WTC11 (cell line): ENCODE results near the gene UBAC2. TPM values are rescaled to one million over a fixed set of nuclear protein-coding genes. Genes with fewer than 3 reads are reported as not detected.
A peak's percentile ranks its signal among the peaks of the same experiment; 100 is the strongest.
"Not testable (repeated sequence)": the region's sequence is repeated elsewhere in the genome, so short reads cannot be mapped to it uniquely, and the experiment has no call there.

Experiments used
- ATAC-seq: fragments of 200-7000 bp; cut with Tn5 transposase; 2 replicates; pipeline ENCODE4 v1.10.0; 2021; ENCODE audit warnings: mild to moderate bottlenecking, moderate library complexity
- CTCF ChIA-PET: fragments of 300-600 bp; sonication (Branson Sonifier 250); formaldehyde crosslinking; loops from one replicate; lab custom pipeline; 2021; ENCODE audit warnings: antibody characterized with exemption; lab: Charles Lee
- POLR2A ChIA-PET: fragments of 350-600 bp; sonication (Branson Sonifier 250); formaldehyde crosslinking; loops from one replicate; lab custom pipeline; 2021; ENCODE audit warnings: antibody characterized with exemption; lab: Charles Lee
- DNase-seq: peaks from one replicate; pipeline ENCODE4 v3.0.0; 2021; ENCODE audit warnings: low spot score
- H3K27ac Mint-ChIP-seq: 2 replicates; pipeline ENCODE4 v1.8.0; 2021; ENCODE audit warnings: mixed read lengths
- H3K27me3 Mint-ChIP-seq: 2 replicates; pipeline ENCODE4 v1.8.0; 2021; ENCODE audit warnings: low read depth, mild to moderate bottlenecking, moderate library complexity, mixed read lengths
- H3K36me3 Mint-ChIP-seq: 2 replicates; pipeline ENCODE4 v1.8.0; 2021; ENCODE audit warnings: mixed read lengths
- H3K4me1 Mint-ChIP-seq: 2 replicates; pipeline ENCODE4 v1.8.0; 2022; ENCODE audit warnings: mixed read lengths
- H3K4me3 Mint-ChIP-seq: 2 replicates; pipeline ENCODE4 v1.8.0; 2021; ENCODE audit warnings: mild to moderate bottlenecking, moderate library complexity, mixed read lengths
- H3K9me3 Mint-ChIP-seq: 2 replicates; pipeline ENCODE4 v1.8.0; 2021; ENCODE audit warnings: mixed read lengths
- AFF4 ChIP-seq: sonication (generic); formaldehyde crosslinking; IDR thresholded peaks from 2 replicates; pipeline ENCODE4 v1.8.1; 2023; ENCODE audit warnings: mild to moderate bottlenecking, missing genetic modification reagents, borderline replicate concordance
- ATF1 ChIP-seq: sonication (generic); formaldehyde crosslinking; IDR thresholded peaks from 2 replicates; pipeline ENCODE4 v1.8.1; 2023; ENCODE audit warnings: mild to moderate bottlenecking, moderate library complexity, missing genetic modification reagents
- FOXP4 ChIP-seq: sonication (generic); formaldehyde crosslinking; IDR thresholded peaks from 2 replicates; pipeline ENCODE4 v1.8.0; 2022; ENCODE audit warnings: mild to moderate bottlenecking, missing genetic modification reagents
- GABPB1 ChIP-seq: sonication (generic); formaldehyde crosslinking; IDR thresholded peaks from 2 replicates; pipeline ENCODE4 v1.8.1; 2023; ENCODE audit warnings: mild to moderate bottlenecking, missing genetic modification reagents
- GRHL2 ChIP-seq: fragments of 250-450 bp; sonication (Bioruptor Pico); IDR thresholded peaks from 2 replicates; pipeline ENCODE4 v1.8.0; 2022; ENCODE audit warnings: mild to moderate bottlenecking, moderate library complexity; ENCODE audit not compliant: insufficient replicate concordance, severe bottlenecking
- NFYB ChIP-seq: sonication (generic); formaldehyde crosslinking; conservative IDR thresholded peaks from 2 replicates; pipeline ENCODE4 v1.8.0; 2022; ENCODE audit warnings: low read depth, missing genetic modification reagents
- OVOL2 ChIP-seq: fragments of 250-450 bp; sonication (Bioruptor Pico); IDR thresholded peaks from 2 replicates; pipeline ENCODE4 v1.9.0; 2021; ENCODE audit warnings: mild to moderate bottlenecking, borderline replicate concordance
- SMAD3 ChIP-seq: sonication (generic); formaldehyde crosslinking; IDR thresholded peaks from 2 replicates; pipeline ENCODE4 v1.8.0; 2022; ENCODE audit warnings: missing genetic modification reagents, mild to moderate bottlenecking, borderline replicate concordance
- TEAD1 ChIP-seq: sonication (generic); formaldehyde crosslinking; IDR thresholded peaks from 2 replicates; pipeline ENCODE4 v1.8.0; 2022; ENCODE audit warnings: mild to moderate bottlenecking, missing genetic modification reagents
- TEAD4 ChIP-seq: sonication (generic); formaldehyde crosslinking; IDR thresholded peaks from 2 replicates; pipeline ENCODE4 v1.8.0; 2022; ENCODE audit warnings: mild to moderate bottlenecking, missing genetic modification reagents
- ZNF423 ChIP-seq: fragments of 250-450 bp; sonication (Bioruptor Pico); IDR thresholded peaks from 2 replicates; pipeline ENCODE4 v2.1.2; 2022; ENCODE audit warnings: mild to moderate bottlenecking, moderate library complexity
- total RNA-seq: library from RNA; stranded (reverse); gene quantifications from 3 replicates; pipeline ENCODE4 v1.2.3, GENCODE V29; 2021
- TF ChIP-seq, protein P1 (sequence below): sonication (generic); formaldehyde crosslinking; IDR thresholded peaks from 2 replicates; pipeline ENCODE4 v1.8.1; 2022; ENCODE audit warnings: mild to moderate bottlenecking, missing genetic modification reagents, moderate library complexity, borderline replicate concordance
- TF ChIP-seq, protein P2 (sequence below): sonication (generic); formaldehyde crosslinking; conservative IDR thresholded peaks from 2 replicates; pipeline ENCODE4 v1.8.1; 2022; ENCODE audit warnings: mild to moderate bottlenecking, missing genetic modification reagents
- TF ChIP-seq, protein P3 (sequence below): sonication (generic); formaldehyde crosslinking; IDR thresholded peaks from 2 replicates; pipeline ENCODE4 v1.8.1; 2023; ENCODE audit warnings: mild to moderate bottlenecking, missing genetic modification reagents, moderate library complexity

The UBAC2 gene
- total RNA-seq, 1 experiment from 2014 or later = 64.7 TPM

DNA sequence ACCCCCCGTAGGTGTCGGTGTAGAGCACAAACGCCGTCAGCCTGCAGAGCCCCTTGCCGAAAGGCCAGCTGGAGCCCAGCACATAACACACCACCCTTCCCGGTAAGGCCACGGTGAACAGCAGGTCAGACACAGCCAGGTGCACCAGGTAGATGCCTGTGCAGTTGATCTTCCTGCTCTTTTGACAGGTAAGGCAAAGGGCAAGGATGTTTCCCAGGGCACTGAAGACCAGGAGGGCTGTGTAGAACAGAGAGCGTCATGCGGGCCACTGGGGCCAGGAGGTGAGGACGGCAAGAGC is 208.0 kb downstream of the UBAC2 start:
- H3K27ac Mint-ChIP-seq = no peak overlapping the region
- ATAC-seq = no peak
- peaks cover 8% of the 10 kb centered on the region; the same call in 1 of the 2 replicates for H3K27me3 Mint-ChIP-seq
- ChIA-PET POLR2A (no interaction called here), CTCF (interaction anchor here (1.3 kb wide), 1 partner anchor 27 kb away, joined by 4 read pairs; no protein-coding TSS in a partner anchor)
- peaks cover 12% of the 10 kb centered on the region for H3K9me3 Mint-ChIP-seq
- peaks cover 16% of the 10 kb centered on the region for H3K4me1 Mint-ChIP-seq
- DNase-seq = no peak
- no peak for TF ChIP-seq NFYB (CRISPR knock-in tag)
- TF ChIP-seq, protein P1, sequence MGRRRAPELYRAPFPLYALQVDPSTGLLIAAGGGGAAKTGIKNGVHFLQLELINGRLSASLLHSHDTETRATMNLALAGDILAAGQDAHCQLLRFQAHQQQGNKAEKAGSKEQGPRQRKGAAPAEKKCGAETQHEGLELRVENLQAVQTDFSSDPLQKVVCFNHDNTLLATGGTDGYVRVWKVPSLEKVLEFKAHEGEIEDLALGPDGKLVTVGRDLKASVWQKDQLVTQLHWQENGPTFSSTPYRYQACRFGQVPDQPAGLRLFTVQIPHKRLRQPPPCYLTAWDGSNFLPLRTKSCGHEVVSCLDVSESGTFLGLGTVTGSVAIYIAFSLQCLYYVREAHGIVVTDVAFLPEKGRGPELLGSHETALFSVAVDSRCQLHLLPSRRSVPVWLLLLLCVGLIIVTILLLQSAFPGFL (CRISPR knock-in tag) = no peak
- no peak for TF ChIP-seq GABPB1 (CRISPR knock-in tag)
- TF ChIP-seq TEAD4 (CRISPR knock-in tag) = no peak
- TF ChIP-seq SMAD3 (CRISPR knock-in tag) = no peak
- TF ChIP-seq, protein P2, sequence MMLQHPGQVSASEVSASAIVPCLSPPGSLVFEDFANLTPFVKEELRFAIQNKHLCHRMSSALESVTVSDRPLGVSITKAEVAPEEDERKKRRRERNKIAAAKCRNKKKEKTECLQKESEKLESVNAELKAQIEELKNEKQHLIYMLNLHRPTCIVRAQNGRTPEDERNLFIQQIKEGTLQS (CRISPR knock-in tag) = no peak
- TF ChIP-seq ATF1 = no peak
- no peak for TF ChIP-seq FOXP4
- no peak for TF ChIP-seq ZNF423 (CRISPR knock-in tag)
- no peak for TF ChIP-seq OVOL2 (CRISPR knock-in tag)
- TF ChIP-seq, protein P3, sequence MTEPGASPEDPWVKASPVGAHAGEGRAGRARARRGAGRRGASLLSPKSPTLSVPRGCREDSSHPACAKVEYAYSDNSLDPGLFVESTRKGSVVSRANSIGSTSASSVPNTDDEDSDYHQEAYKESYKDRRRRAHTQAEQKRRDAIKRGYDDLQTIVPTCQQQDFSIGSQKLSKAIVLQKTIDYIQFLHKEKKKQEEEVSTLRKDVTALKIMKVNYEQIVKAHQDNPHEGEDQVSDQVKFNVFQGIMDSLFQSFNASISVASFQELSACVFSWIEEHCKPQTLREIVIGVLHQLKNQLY = no peak
- no peak for TF ChIP-seq TEAD1 (CRISPR knock-in tag)
- TF ChIP-seq AFF4 = no peak
- no peak for TF ChIP-seq GRHL2 (CRISPR knock-in tag)
- H3K36me3 Mint-ChIP-seq = no peaks in the 10 kb centered on the region
- no peak overlapping the region for H3K4me3 Mint-ChIP-seq

DNA sequence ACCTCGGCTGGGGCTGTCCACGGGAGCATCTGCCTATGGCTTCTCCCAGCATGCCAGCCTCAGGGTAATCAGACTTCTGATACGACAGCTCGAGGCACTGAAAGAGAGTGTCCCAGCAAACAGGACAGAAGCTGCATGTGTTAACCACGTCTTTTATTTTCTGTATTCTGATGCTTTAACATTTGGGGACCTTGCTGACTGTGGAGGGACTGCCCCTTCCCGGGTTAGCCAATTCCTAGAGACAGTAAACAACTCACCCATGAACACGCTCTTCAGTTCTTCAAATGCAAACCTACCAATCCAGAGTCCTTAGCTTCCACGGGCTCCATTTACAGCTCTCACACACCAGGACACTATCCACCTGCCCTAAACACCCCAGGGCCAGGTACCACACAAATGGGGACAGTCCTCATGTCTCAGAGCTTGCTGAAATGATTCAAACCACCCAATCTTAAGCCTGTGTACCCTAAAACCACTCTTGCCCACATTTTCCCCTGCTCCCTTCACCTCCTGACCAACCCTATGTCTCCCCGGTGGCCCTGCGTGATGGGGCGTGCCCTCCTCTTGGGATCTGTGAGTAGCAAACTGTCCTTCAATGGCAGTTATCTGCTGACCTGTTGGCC is 208.9 kb downstream of the UBAC2 start:
- H3K36me3 Mint-ChIP-seq, H3K27me3 Mint-ChIP-seq, H3K4me1 Mint-ChIP-seq, ATAC-seq, DNase-seq, H3K27ac Mint-ChIP-seq, POLR2A ChIA-PET, H3K4me3 Mint-ChIP-seq: not testable (repeated sequence)
- peaks cover 12% of the 10 kb centered on the region for H3K9me3 Mint-ChIP-seq
- CTCF ChIA-PET = interaction anchor here (1.3 kb wide), 1 partner anchor 26 kb away, joined by 4 read pairs; no protein-coding TSS in a partner anchor

DNA sequence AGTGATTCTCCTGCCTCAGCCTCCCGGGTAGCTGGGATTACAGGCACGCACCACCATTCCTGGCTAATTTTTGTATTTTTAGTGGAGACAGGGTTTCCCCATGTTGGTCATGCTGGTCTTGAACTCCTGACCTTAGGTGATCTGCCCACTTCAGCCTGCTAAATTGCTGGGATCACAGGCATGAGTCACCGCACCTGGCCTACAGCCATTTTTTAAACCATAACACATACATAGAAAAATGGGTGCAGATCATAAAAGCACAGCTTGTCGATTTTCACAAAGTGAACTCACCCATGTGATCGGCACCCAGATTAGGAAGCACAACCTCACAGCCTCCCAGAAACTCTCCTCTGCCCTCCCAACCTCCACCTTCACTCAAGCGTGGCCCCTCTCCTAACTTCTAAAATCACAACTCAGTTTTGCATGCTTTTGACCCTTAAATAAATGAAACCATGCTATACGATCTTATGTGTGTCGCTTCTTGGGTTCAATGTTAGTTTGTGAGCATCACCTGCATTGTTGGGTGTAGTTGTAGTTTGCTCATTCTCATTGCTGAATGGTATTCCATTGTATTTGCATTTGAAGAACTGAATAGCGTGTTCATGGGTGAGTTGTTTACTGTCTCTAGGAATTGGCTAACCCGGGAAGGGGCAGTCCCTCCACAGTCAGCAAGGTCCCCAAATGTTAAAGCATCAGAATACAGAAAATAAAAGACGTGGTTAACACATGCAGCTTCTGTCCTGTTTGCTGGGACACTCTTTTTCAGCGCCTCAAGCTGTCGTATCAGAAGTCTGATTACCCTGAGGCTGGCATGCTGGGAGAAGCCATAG is 210.2 kb downstream of the UBAC2 start:
- CTCF ChIA-PET = interaction anchor here (1.3 kb wide), 1 partner anchor 26 kb away, joined by 5 read pairs; no protein-coding TSS in a partner anchor

More for the DNA sequence above, 210.2 kb downstream of the UBAC2 start:
- Mint-ChIP-seq H3K27ac (peak overlapping the region; percentile 2; the same call in 1 of the 2 replicates), H3K9me3 (peaks cover 12% of the 10 kb centered on the region)
- H3K4me3 Mint-ChIP-seq, H3K27me3 Mint-ChIP-seq, DNase-seq, H3K4me1 Mint-ChIP-seq, POLR2A ChIA-PET, H3K36me3 Mint-ChIP-seq: not testable (repeated sequence)
- peak; percentile 41 for ATAC-seq
